ENCODE data around the gene WDR19. TPM values are rescaled to one million over a fixed set of nuclear protein-coding genes. Genes with fewer than 3 reads are reported as not detected.

Gene WDR19
- total RNA-seq, result 10 to 100 TPM; 31.0 to 35.3 TPM

GRCh38 chr4:39181905-39182638 lies at the start of gene WDR19:
WDR19 (plus strand) TSS chr4:39182529; CDS start chr4:39182558, 29 bp downstream.

Small RNA genes lying within 50 kb of the gene (small RNA-seq; reads per million reads assigned to genes)
- gene RNU6-32P, result 0 to 0.04 reads per million in 2 donors

Other genes with a start within 250 kb of the WDR19 start
- not detected for gene TMEM156, start 150.1 kb upstream of the WDR19 start, total RNA-seq
- 10 to 100 TPM; 26.2 to 28.3 TPM for gene KLHL5, start 120.3 kb upstream of the WDR19 start, total RNA-seq
- 10 to 100 TPM; 34.4 to 50.0 TPM for gene RFC1, start 183.8 kb downstream of the WDR19 start, total RNA-seq
- gene KLB, start 224.4 kb downstream of the WDR19 start, total RNA-seq, result under 1 TPM in 1 of 2 donors, not detected in 1; under 0.01 TPM

Data from melanocyte of skin (primary cell).